Measurements from ENCODE around the gene SENP3.
"Not testable (repeated sequence)": the region's sequence is repeated elsewhere in the genome, so short reads cannot be mapped to it uniquely, and the experiment has no call there.

SENP3 gene

DNA sequence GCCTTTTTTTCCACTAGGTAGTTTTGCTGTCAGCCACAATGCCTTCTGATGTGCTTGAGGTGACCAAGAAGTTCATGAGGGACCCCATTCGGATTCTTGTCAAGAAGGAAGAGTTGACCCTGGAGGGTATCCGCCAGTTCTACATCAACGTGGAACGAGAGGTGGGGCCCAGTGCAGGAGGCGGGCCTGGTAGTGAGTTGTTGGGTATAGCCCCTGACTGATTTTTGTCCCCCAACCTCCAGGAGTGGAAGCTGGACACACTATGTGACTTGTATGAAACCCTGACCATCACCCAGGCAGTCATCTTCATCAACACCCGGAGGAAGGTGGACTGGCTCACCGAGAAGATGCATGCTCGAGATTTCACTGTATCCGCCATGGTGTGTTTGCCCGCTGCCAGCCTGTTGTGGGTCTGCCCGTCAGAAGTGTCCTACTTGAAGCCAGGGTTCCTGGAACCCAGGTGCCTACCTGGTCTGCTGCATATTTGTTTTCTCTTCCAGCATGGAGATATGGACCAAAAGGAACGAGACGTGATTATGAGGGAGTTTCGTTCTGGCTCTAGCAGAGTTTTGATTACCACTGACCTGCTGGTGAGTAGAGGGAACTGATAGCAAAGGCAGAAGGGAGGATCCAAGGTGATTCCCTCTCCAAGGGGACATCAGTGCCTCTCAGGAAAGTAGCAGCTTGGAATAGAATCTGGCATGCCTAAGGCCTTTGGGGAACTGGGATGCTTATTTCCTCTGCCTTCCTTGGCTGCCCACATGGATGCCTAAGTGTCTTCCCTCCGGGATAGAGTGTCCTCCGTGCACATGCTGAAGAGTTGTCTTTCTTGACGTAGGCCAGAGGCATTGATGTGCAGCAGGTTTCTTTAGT lies 15.8 kb downstream of the SENP3 start:
- DNase-seq = peak; percentile 59

DNA sequence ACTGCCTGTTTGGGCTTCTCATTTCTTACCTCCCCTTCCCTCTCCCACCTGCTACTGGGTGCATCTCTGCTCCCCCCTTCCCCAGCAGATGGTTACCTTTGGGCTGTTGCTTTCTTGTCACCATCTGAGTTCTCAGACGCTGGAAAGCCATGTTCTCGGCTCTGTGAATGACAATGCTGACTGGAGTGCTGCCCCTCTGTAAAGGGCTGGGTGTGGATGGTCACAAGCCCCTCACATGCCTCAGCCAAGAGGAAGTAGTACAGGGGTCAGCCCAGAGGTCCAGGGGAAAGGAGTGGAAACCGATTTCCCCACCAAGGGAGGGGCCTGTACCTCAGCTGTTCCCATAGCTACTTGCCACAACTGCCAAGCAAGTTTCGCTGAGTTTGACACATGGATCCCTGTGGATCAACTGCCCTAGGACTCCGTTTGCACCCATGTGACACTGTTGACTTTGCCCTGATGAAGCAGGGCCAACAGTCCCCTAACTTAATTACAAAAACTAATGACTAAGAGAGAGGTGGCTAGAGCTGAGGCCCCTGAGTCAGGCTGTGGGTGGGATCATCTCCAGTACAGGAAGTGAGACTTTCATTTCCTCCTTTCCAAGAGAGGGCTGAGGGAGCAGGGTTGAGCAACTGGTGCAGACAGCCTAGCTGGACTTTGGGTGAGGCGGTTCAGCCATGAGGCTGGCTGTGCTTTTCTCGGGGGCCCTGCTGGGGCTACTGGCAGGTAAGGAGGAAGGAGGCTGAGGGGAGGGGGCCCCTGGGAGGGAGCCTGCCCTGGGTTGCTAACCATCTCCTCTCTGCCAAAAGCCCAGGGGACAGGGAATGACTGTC lies 17.5 kb downstream of the SENP3 start, which contains the start of gene CD68:
Gene CD68, plus strand, starts transcription at position 638 of the 833 bp plus-strand sequence. Its CDS starts 40 bp downstream, at position 678.
- peak; percentile 93 for DNase-seq

DNA sequence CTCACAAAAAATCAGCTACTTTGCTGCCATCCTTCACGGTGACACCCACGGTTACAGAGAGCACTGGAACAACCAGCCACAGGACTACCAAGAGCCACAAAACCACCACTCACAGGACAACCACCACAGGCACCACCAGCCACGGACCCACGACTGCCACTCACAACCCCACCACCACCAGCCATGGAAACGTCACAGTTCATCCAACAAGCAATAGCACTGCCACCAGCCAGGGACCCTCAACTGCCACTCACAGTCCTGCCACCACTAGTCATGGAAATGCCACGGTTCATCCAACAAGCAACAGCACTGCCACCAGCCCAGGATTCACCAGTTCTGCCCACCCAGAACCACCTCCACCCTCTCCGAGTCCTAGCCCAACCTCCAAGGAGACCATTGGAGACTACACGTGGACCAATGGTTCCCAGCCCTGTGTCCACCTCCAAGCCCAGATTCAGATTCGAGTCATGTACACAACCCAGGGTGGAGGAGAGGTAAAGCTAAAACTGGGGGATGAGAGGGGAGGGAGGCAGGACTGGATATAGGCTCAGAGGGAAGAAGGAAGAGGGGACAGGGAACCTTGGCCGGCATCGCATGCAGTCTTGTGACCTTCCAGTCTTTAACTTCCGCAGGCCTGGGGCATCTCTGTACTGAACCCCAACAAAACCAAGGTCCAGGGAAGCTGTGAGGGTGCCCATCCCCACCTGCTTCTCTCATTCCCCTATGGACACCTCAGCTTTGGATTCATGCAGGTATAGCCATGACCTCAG lies 18.3 kb downstream of the SENP3 start:
- peak; percentile 70 for DNase-seq

DNA sequence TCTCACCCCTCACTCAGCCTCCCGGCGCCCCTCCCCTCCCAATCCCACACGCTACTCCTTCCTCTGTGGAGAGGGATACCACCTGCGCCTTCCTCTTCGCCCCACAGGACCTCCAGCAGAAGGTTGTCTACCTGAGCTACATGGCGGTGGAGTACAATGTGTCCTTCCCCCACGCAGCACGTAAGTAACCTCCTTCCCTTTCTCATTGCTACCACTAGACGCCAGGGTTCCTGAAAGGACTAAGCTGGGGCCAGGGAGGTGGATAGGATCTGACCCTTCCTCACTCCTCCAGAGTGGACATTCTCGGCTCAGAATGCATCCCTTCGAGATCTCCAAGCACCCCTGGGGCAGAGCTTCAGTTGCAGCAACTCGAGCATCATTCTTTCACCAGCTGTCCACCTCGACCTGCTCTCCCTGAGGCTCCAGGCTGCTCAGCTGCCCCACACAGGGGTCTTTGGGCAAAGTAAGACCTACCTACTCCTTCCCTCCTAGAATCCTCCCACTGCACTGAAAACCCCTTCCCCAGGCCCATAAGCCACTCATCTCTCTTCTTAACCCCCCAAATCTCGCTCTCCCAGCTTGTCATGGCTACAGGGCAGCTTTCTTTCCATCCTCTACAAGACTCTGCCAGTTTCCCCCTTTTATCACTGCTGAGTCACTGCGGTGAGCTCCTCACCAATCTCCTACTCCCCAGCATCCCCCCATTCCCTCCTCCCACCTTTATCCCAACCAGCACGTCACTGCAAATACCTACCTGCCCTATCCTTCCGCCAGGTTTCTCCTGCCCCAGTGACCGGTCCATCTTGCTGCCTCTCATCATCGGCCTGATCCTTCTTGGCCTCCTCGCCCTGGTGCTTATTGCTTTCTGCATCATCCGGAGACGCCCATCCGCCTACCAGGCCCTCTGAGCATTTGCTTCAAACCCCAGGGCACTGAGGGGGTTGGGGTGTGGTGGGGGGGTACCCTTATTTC lies 19.2 kb downstream of the SENP3 start:
- DNase-seq = peak; percentile 33

DNA sequence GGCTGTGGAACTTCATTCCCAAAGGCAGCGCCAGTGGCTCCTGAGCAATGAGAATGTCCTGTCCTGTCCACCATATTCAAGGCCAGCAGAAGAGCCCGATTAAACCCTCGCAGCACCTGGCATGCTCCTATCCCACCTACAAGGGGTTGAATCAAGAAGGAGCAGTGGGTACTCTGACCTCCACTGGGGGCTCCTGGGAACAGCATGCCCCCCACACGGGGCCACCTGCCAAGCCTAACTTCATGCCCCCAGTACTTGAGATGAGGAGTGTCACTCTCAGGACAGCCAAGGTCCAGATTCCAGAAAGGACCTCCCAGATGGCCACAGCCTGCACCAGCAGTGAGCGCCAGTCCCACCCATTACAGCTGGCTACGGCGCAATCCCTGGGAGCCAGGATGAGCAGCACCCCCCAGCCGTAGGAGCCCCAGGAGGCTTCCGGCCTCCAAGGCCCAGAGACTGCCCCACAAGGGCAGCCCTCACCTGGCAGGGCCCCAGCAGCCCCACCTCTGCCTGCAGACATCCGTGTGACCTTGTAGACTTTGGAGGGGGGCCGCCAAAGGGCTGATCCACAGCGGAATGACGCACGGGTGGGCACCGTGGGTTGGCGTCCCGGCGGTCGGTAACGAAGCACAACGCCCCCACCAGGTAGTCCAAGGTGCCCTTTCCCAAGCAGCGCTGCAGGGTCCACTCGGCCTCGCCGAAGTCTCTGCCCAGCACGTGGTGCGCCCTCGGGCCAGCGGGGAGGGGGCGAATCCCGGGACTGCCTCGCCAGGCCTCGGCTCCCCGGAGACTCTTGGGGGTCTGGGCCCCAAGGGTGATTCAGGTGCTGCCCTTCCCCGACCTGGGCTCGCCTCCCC lies 20.9 kb downstream of the SENP3 start:
- DNase-seq = peak; percentile 57

DNA sequence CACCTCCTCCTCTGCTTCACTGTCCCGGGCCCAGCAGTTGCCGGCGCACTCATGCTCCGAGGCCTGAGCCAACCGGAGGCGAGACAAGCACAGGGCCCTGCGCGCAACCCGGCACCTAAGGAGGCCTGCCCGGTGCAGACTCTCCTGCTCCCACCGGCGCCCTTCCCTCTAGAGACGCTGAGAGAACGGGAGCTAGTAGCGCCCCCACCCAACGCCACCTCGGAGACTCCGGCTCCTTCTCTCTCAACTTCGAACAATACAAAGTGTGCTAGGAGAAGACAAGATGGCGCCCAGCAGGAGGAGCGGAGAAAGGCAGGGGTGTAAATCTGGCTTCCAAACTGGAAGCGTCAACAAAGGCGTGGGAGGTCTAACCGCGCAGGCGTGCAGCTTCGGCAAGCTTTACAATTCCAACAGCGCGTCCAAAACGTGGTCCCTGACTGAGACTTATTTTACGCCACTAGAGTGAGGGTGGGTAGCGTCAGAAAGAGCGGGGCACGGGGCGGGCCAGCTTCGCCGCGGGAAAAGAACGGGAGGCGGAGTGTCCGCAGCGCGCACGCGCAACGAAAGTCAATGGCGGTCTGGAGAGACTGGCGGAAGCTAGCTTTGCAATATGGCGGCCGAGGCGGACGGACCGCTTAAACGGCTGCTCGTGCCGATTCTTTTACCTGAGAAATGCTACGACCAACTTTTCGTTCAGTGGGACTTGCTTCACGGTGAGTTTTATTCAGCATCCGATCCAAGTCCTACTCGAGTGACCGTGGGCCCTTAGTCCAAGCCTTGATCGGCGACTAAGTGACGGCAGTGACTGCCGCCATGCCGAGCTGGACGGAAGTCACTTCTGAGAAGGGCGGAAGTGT lies 21.8 kb downstream of the SENP3 start, which contains the start of gene MPDU1:
Gene MPDU1, plus strand, starts transcription at position 600 of the 857 bp plus-strand sequence. Its CDS starts 11 bp downstream, at position 611.
- peak; percentile 99 for DNase-seq

DNA sequence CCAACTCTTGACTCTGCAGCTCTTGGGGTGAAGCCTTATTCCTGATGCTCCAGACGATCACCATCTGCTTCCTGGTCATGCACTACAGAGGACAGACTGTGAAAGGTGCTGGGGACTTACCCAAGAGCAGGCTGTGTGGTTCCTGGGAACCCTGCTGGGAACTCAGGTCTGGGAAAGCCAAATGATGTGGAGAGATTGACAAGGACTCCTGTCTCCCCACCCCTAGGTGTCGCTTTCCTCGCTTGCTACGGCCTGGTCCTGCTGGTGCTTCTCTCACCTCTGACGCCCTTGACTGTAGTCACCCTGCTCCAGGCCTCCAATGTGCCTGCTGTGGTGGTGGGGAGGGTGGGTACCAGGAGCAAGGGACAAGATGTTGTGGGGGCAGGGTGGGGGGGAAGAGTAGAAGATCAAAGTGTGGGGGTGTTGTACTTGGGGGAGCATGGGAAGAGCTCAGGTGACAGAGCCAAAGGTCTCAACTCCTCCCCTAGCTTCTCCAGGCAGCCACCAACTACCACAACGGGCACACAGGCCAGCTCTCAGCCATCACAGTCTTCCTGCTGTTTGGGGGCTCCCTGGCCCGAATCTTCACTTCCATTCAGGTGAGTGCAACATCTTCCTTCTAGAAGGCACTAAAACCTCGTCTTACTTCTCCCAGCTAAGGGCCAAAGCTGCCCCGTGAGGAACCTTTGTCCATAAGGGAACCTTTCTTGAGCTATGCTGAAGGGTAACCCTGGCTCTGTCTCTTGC lies 25.1 kb downstream of the SENP3 start:
- DNase-seq = peak; percentile 81

DNA sequence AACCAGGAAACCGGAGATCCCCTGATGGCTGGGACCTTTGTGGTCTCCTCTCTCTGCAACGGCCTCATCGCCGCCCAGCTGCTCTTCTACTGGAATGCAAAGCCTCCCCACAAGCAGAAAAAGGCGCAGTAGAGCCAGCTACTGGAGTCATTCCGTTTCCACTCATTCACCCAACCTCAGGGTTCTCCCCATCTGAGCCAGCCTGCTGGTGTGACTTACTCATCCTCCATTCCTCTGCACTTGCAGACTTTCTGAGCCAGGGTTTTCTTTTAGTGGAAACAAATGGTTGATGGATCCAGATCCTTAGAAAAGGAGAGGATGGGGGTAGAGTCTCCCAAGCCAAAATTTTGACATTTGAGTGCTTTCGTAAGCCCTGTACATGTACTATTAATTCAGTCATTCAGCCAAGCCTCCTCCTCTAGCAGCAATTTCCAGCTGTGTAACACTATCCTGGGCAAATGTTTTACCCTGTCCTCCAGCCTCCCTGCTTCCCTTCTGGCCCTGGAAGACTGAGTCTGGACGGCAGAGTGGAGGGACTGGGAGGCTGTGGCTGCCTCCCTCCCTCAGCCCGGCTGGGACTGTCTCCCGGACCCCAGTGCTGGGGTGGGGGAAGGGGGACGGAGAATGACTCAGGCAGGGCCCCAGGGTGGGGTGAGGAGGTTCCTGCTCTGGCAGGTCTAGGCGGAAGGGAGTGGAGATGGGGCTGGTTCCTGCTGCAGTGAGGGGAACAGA lies 25.9 kb downstream of the SENP3 start:
- no peak for DNase-seq

DNA sequence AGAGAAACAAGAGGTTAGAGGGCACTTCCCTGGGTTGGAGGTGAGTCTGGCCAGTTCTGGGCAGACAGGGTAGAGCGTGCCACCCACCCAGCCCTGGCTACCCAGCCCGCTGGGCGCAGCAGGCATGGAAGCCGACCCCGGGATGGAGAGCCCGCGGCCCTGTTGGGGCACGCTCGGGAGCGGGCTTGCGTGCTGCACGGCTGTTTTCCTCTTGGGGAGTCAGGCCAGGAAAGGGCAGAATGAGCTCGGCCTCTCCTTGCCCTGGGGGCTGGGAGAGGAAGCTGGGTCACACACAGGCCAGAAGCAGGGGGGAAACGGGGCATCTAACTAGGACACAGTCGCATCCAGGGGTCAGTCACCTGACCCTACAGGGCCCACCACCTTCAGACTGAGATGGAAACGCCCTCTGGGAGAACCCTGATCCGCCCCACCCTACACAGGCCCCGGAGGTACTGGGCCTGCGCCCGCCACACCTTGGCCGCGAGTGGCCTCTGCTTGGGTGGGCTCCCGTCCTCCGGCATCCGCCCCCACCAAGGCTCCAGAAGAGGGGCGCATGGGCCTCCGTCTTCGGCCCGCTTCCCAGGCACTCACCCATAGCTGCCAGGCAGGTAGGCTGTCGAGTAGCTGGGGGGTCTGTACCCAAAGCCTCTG lies 27.0 kb downstream of the SENP3 start:
- no peak for DNase-seq

DNA sequence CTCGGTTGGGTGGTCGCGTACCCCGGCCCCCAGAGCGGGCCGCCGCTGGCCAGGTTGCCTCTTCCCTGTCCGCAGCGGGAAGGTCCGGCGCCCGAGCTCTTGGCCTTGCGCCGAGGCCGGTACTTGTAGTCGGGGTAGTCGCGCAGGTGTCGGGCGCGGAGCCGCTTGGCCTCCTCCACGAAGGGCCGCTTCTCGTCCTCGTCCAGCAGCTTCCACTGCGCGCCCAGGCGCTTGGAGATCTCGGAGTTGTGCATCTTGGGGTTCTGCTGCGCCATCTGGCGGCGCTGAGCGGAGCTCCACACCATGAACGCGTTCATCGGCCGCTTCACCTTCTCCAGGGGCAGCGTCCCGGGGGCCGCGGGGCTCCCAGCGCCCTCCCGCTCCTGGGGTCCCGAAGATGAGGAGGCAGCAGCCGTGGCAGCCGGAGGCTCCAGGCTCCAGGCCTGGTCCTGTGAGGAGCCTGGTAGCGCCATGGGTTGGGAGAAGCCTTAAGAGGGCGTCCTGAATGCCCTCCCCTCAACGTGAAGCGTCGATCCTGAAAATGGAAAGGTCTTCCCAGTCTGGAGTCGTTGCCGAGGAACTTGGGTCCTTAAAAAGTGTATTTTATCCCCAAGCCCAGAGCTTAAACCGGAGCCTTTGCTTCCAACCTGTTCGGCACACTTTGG lies 27.6 kb downstream of the SENP3 start:
- peak; percentile 98 for DNase-seq

DNA sequence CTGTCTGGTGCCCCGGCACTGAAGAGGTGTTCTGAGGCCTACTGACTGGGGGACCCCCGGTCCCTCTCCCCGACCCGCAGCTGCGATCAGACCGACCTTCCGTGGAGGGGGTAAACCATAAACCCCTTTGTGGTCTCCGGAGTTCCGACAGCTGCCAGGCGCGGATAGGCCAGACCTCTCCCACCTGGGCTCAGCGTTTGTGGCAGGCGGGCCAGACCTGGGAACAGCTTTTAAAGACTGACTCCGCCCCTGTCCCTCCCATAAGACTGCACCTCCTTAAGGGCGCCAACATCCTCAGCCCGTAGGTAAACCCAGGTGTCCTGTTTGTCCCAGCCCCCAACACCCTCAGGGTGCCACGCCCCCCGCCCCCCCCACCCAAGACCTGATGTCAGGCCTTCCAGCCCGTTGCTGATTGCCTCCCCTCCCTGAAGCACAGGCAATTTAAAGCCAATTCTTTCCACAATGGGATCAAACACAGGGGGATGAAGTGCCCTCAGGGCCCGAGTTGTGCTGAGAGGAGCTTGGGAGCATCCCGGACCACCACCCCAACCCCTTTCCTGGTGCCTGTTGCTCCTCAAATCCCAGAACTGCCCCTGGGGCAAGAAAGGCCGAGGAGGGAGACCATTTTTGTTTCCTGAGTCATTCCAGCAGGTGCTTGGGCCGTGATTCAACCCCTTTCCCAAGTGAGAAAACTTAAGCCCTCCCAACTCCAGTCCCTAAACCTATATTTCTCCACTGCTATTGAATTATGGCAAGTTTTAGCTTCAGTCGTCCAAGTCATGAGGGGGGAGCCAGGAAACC lies 28.4 kb downstream of the SENP3 start, which contains the start of gene SOX15:
Gene SOX15, minus strand, starts transcription at position 204 of the 801 bp plus-strand sequence. CDS start 418 bp downstream, outside the sequence.
- peak; percentile 44 for DNase-seq

DNA sequence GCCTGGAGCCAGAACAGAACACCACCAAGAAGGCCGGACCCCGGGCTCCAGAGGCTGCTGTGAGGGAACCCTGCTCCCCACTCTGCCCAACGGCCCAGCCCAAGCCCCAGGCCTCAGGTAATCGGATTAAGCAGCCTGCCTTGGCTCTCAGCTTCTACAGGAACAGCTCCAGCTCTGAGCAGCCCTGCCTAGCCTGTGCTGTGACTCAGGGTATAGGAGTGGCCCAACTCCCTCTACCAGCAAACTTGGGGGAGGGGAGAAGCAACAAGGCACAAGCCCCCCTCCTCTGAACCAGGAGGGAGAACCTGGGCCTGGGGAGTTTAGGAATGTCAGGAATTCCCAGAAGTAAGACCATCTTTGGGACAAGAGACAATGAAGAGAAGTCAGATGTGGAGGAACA lies 29.0 kb downstream of the SENP3 start:
- peak; percentile 41 for DNase-seq

DNA sequence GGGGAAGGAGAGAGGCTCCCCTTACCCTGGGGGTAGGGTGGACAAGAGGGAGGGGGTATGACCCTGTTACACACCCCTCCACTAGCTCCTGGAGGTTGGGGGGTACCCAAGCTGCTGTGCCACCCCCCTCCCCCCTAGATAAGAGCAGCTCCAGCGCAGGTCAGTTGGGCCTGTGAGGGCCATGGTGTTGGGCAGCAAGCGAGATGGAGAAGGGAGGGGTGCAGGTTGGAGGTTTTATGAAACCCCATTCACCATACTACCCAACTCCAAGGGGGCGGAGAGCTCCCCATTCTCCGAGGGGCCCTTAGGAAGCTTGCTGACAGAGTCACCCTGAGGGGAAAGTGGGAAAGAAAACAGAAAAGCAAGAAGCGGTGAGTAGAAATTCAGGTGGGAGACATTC lies 29.9 kb downstream of the SENP3 start:
- no peak for DNase-seq

DNA sequence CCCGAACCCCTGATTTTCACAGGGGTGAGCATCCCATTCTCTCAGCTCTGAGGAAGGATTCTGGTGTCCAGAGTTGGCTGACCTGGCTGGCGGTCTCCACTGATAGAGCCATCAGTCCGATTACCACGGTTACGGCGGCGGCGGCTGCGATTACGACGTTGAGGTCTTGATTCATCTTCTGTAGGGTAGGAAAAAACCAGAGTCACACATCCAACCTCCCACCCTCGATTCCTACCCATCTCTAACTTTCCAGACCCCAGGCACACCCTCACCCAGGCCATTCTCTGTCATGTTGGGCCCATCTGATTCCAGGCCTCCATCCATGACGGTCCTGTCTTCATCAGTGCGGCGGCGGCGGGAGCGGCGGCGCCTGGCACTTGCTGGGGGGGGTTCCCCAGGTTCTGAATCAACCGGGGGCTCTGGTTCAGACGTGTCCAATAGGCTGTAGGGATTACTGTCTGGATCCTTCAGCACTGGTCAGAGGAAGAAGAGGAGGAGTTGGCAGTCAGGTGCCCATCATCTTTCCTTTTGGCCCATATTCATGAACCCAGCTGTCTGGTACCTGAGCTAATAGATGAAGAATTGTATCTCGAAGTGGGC lies 30.8 kb downstream of the SENP3 start:
- no peak for DNase-seq

DNA sequence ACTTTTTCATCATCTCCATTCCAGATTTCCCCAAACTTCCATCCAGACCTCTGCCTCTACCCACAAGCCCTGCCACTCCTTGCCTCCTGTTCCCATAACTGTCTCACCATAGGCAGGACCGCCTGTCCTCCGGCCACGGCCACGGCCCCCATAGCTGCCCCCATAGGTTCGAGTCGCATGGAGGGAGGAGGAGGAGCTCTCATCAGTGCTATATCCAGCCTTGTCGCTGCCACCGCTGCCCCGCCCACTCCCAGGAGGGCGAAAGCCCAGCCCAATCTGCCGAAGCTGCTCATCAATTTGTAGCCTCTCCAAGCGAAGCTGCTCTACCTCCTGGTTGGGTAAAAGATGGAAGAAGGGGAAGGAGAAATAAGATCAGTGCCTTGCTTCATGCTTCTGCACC lies 31.6 kb downstream of the SENP3 start:
- no peak for DNase-seq

DNA sequence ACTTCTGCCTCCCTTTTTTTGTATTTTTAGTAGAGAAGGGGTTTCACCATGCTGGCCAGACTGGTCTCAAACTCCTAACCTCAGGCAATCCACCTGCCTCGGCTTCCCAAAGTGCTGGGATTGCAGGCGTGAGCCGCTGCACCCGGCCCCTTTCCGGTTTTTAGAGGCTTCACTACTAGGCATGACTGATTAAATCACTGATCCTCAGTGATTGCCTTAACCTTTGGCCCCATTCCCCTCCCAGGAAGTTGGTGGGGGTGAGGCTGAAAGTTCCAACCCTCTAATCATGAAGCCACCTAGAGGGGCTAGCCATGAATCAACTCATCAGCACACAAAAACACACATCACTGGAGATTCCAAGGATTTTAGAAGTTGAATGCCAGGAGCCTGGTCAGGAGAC lies 35.8 kb downstream of the SENP3 start:
- not testable (repeated sequence) for DNase-seq

Measured in DMS53 (cell line).